ENCODE measurements around the gene TNN. TPM values are rescaled to one million over a fixed set of nuclear protein-coding genes. Genes with fewer than 3 reads are reported as not detected.
A peak's percentile ranks its signal among the peaks of the same experiment; 100 is the strongest.

Gene TNN
- total RNA-seq, 1 experiment from 2014 or later: 0.11 TPM

DNA sequence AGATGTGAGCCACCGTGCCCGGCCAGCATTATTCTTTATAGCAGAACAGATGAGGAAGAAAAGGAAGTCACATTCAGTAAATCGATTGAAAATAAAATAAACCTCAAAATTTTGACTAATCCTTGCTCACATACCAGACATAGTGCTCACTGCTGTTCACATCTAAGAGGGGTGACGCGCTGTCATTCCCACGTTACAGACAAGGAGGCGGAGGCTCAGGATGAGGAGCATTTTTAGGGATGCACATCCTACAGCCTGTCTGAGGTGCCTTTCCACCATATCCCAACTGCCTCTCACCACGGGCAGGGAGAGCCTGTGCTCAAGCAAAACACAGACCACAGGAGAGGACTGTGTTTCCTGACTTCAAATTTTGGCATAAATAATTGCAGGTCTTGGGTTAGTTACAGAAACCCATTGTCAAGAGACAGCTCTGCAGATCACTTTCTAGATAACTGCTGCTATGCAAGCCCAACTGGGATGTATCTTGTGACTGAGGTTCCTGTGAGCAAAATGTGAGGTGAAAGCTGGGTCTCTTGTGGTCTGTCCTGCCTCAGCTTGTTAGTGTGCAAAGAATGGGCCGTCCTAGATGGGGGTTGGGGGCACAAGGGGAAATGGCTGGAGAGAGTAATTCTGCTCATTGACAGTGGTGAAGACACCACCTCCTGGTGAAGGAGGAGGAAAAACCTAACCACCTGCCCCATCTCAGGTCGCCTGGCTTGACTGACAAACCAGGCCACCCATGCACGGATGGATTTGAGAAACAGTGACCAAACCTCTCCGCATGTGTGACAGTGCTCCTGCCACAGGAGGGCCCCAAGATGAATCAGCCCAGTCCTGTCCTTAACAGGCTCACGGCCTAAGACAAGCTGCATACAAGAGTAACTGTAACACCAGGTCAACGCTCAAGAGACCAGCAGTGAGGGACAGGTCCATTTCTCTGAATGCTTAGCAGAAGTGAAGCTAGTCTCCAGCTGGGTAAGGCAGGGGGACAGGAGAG, 8.2 kb downstream of the TNN start:
- Histone ChIP-seq H2BK12ac (ENCODE audit: insufficient read length, low read depth, low read length) (no peak overlapping the region), H3K4me2 (ENCODE audit: insufficient read depth, insufficient read length, low read length) (no peak overlapping the region), H3K27me3 (ENCODE audit: insufficient read depth, low read length) (no peaks in the 10 kb centered on the region; the same call in 1 of the 2 replicates), H2BK5ac (ENCODE audit: insufficient read length, low read length) (no peak overlapping the region), H3K4ac (ENCODE audit: low read depth, low read length) (no peak overlapping the region), H2AK5ac (ENCODE audit: insufficient read length, low read length) (no peak overlapping the region), H2BK15ac (ENCODE audit: low read depth, low read length) (no peak overlapping the region), H4K91ac (ENCODE audit: insufficient read length, low read depth, low read length) (no peak overlapping the region), H3T11ph (ENCODE audit: low read length) (no peak overlapping the region), H2AFZ (ENCODE audit: low read length) (no peak overlapping the region), H3K9ac (ENCODE audit: extremely low read depth, insufficient read length, low read length) (no peak overlapping the region), H3K4me1 (ENCODE audit: insufficient read depth, low read length) (peaks cover 14% of the 10 kb centered on the region; the same call in 1 of the 2 replicates), H3K23me2 (ENCODE audit: insufficient read length, low read depth, low read length, poor library complexity, severe bottlenecking) (no peaks in the 10 kb centered on the region), H3K79me2 (ENCODE audit: insufficient read depth, low read length) (no peaks in the 10 kb centered on the region), H3K56ac (ENCODE audit: insufficient read length, low read depth, low read length) (no peak overlapping the region), H2BK120ac (ENCODE audit: low read depth, low read length, poor library complexity, severe bottlenecking) (no peak overlapping the region), H3K27ac (ENCODE audit: insufficient read length, low read depth, low read length) (no peak overlapping the region), H3K79me1 (ENCODE audit: insufficient read depth, low read depth, low read length, poor library complexity, severe bottlenecking) (no peaks in the 10 kb centered on the region), H3K9me3 (ENCODE audit: control insufficient read depth, low read depth, low read length) (no peaks in the 10 kb centered on the region), H3K14ac (ENCODE audit: insufficient read depth, low read length) (no peak overlapping the region), H3K18ac (ENCODE audit: insufficient read length, low read depth, low read length) (no peak overlapping the region), H2BK20ac (ENCODE audit: low read depth, low read length, poor library complexity, severe bottlenecking) (no peak overlapping the region), H4K20me1 (ENCODE audit: control insufficient read depth, insufficient read depth, insufficient read length) (no peaks in the 10 kb centered on the region), H4K8ac (replicated peaks; ENCODE audit: insufficient read length, low read depth, low read length) (no peak overlapping the region), H3K23ac (ENCODE audit: insufficient read length, low read depth, low read length) (no peak overlapping the region), H4K5ac (ENCODE audit: insufficient read length, low read depth, low read length) (no peak overlapping the region)
- no peaks in the 10 kb centered on the region for H3K36me3 Mint-ChIP-seq (ENCODE audit: insufficient read depth in 1 of 3, low read depth in 3 of 3)
- no CpG with 5 or more reads among the region's 14 CpGs for WGBS (ENCODE audit: extremely low coverage, insufficient read length, low lambda C conversion rate)
- H3K4me3 Mint-ChIP-seq: no peak overlapping the region; a peak in 1 of 5 replicates
- H3K9me3 Mint-ChIP-seq: no peaks in the 10 kb centered on the region
- TF ChIP-seq, protein P1, sequence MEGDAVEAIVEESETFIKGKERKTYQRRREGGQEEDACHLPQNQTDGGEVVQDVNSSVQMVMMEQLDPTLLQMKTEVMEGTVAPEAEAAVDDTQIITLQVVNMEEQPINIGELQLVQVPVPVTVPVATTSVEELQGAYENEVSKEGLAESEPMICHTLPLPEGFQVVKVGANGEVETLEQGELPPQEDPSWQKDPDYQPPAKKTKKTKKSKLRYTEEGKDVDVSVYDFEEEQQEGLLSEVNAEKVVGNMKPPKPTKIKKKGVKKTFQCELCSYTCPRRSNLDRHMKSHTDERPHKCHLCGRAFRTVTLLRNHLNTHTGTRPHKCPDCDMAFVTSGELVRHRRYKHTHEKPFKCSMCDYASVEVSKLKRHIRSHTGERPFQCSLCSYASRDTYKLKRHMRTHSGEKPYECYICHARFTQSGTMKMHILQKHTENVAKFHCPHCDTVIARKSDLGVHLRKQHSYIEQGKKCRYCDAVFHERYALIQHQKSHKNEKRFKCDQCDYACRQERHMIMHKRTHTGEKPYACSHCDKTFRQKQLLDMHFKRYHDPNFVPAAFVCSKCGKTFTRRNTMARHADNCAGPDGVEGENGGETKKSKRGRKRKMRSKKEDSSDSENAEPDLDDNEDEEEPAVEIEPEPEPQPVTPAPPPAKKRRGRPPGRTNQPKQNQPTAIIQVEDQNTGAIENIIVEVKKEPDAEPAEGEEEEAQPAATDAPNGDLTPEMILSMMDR (conservative IDR thresholded peaks at IDR 0.05): no peak; the same call in 2 of the 3 replicates
- peak overlapping the region in 1 of 3 experiments; percentile 18; a peak in 2 of 7 replicates for H3K27ac Mint-ChIP-seq
- peaks cover 38 to 39% of the 10 kb centered on the region in 2 experiments for H3K4me1 Mint-ChIP-seq
- DNase-seq: peak; percentile 36
- H3K27me3 Mint-ChIP-seq (ENCODE audit: low read depth): peaks cover 8% of the 10 kb centered on the region
